MM.1S (cell line): ENCODE measurements around the gene CSF3R.

ENCODE experiments used
- DNase-seq: peaks from one replicate; pipeline ENCODE4 v3.0.0-alpha.2; 2015
- H2AFZ ChIP-seq: fragments of 300-600 bp; sonication (generic); 2 replicates; pipeline ENCODE4 v1.6.0; 2016; ENCODE audit warnings: antibody characterized with exemption, low read length
- H3F3A ChIP-seq: fragments of 300-600 bp; sonication (generic); 2 replicates; pipeline ENCODE4 v1.6.1; 2016; ENCODE audit warnings: mild to moderate bottlenecking, antibody characterized with exemption, low read length, moderate library complexity, mixed read lengths; ENCODE audit not compliant: insufficient read depth
- H3K27ac ChIP-seq: fragments of 300-600 bp; sonication (generic); 2 replicates; pipeline ENCODE4 v1.5.1; 2016; ENCODE audit warnings: mild to moderate bottlenecking, low read length
- H3K27me3 ChIP-seq: fragments of 300-600 bp; sonication (generic); replicated peaks from 2 replicates; pipeline ENCODE4 v1.6.0; 2016; ENCODE audit warnings: low read length; ENCODE audit not compliant: insufficient read depth
- H3K36me3 ChIP-seq: fragments of 300-600 bp; sonication (generic); replicated peaks from 2 replicates; pipeline ENCODE4 v1.6.1; 2016; ENCODE audit warnings: mild to moderate bottlenecking, low read length, mixed read lengths; ENCODE audit not compliant: insufficient read depth
- H3K4me1 ChIP-seq: fragments of 300-600 bp; sonication (generic); 2 replicates; pipeline ENCODE4 v1.6.1; 2016; ENCODE audit warnings: low read length, mixed read lengths
- H3K4me2 ChIP-seq: fragments of 300-600 bp; sonication (generic); 2 replicates; pipeline ENCODE4 v1.6.0; 2016; ENCODE audit warnings: low read depth, low read length
- H3K4me3 ChIP-seq: fragments of 300-600 bp; sonication (generic); 2 replicates; pipeline ENCODE4 v1.5.1; 2016; ENCODE audit warnings: low read length, mixed read lengths
- H3K79me2 ChIP-seq: fragments of 300-600 bp; sonication (generic); 2 replicates; pipeline ENCODE4 v1.6.1; 2016; ENCODE audit warnings: mixed run types, low read length, mixed read lengths
- H3K9ac ChIP-seq: fragments of 300-600 bp; sonication (generic); 2 replicates; pipeline ENCODE4 v1.6.1; 2016; ENCODE audit warnings: low read length, mixed read lengths
- H3K9me2 ChIP-seq: fragments of 300-600 bp; sonication (generic); replicated peaks from 2 replicates; pipeline ENCODE4 v1.6.1; 2016; ENCODE audit warnings: mild to moderate bottlenecking, low read length, mixed read lengths; ENCODE audit not compliant: insufficient read depth
- H3K9me3 ChIP-seq: fragments of 300-600 bp; sonication (generic); replicated peaks from 2 replicates; pipeline ENCODE4 v1.6.1; 2016; ENCODE audit warnings: mild to moderate bottlenecking, low read length, mixed read lengths; ENCODE audit not compliant: insufficient read depth
- H4K20me1 ChIP-seq: fragments of 300-600 bp; sonication (generic); 2 replicates; pipeline ENCODE4 v1.6.1; 2016; ENCODE audit warnings: mild to moderate bottlenecking, low read length, moderate library complexity, mixed read lengths; ENCODE audit not compliant: insufficient read depth
- EZH2 ChIP-seq: fragments of 300-600 bp; sonication (generic); optimal IDR thresholded peaks from 2 replicates; pipeline ENCODE3; 2017; ENCODE audit warnings: low read depth, mild to moderate bottlenecking, antibody characterized with exemption, low read length, mixed read lengths
- EZH2phosphoT487 ChIP-seq: fragments of 300-600 bp; sonication (generic); IDR thresholded peaks from 2 replicates; pipeline ENCODE4 v1.6.1; 2018; ENCODE audit warnings: antibody characterized with exemption, low read length
- TF ChIP-seq, protein P1 (sequence below): fragments of 300-600 bp; sonication (generic); IDR thresholded peaks from 2 replicates; pipeline ENCODE4 v1.5.1; 2016; ENCODE audit warnings: antibody characterized with exemption, low read length, mixed read lengths

CSF3R gene

GRCh38 chr1:36442337-36442736 is 40.4 kb downstream of the CSF3R start:
- H3K9ac ChIP-seq, result no peak overlapping the region
- no peaks in the 10 kb centered on the region for H3F3A ChIP-seq
- H3K4me3 ChIP-seq, result no peak overlapping the region
- H3K27me3 ChIP-seq, result no peaks in the 10 kb centered on the region
- H3K4me2 ChIP-seq, result no peak overlapping the region
- no peak overlapping the region for H3K27ac ChIP-seq
- no peaks in the 10 kb centered on the region for H3K9me2 ChIP-seq
- no peaks in the 10 kb centered on the region for H3K4me1 ChIP-seq
- H2AFZ ChIP-seq, result no peak overlapping the region
- H4K20me1 ChIP-seq, result no peaks in the 10 kb centered on the region
- no peaks in the 10 kb centered on the region for H3K79me2 ChIP-seq
- no peak for DNase-seq
- no peaks in the 10 kb centered on the region for H3K36me3 ChIP-seq
- TF ChIP-seq EZH2, result no peak
- TF ChIP-seq EZH2phosphoT487, result no peak
- TF ChIP-seq, protein P1, sequence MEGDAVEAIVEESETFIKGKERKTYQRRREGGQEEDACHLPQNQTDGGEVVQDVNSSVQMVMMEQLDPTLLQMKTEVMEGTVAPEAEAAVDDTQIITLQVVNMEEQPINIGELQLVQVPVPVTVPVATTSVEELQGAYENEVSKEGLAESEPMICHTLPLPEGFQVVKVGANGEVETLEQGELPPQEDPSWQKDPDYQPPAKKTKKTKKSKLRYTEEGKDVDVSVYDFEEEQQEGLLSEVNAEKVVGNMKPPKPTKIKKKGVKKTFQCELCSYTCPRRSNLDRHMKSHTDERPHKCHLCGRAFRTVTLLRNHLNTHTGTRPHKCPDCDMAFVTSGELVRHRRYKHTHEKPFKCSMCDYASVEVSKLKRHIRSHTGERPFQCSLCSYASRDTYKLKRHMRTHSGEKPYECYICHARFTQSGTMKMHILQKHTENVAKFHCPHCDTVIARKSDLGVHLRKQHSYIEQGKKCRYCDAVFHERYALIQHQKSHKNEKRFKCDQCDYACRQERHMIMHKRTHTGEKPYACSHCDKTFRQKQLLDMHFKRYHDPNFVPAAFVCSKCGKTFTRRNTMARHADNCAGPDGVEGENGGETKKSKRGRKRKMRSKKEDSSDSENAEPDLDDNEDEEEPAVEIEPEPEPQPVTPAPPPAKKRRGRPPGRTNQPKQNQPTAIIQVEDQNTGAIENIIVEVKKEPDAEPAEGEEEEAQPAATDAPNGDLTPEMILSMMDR, result no peak
- H3K9me3 ChIP-seq, result no peaks in the 10 kb centered on the region

DNA sequence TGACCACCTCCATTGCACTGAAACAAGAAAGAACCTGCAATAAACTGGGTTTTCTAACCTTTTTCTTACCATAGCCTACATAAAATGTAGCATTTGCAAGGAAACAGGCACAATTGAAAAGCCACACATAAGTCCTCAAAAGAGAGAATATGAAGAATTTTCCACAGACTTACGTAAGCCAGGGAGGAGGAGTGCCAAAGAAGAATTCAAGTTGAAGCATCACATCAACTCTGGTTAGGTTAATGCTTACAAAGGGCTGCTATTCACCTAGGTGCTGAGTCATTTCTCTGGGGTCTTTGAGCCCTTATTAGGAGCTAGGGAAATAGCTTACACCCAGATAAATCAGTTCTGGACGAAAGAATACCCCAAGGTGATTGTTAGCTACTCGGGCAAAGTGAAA is 42.1 kb downstream of the CSF3R start:
- Histone ChIP-seq H3K27me3 (no peaks in the 10 kb centered on the region), H2AFZ (no peak overlapping the region), H3K4me2 (no peak overlapping the region)

GRCh38 chr1:36440044-36440443 is 42.7 kb downstream of the CSF3R start:
- DNase-seq, result no peak

More for the DNA sequence above, 42.1 kb downstream of the CSF3R start:
- no peaks in the 10 kb centered on the region for H3K36me3 ChIP-seq
- H3K79me2 ChIP-seq, result no peaks in the 10 kb centered on the region
- H4K20me1 ChIP-seq, result no peaks in the 10 kb centered on the region
- H3K4me3 ChIP-seq, result no peak overlapping the region
- no peak for DNase-seq
- TF ChIP-seq EZH2phosphoT487 (no peak), EZH2 (no peak)
- TF ChIP-seq, protein P1, result no peak
- no peak overlapping the region for H3K27ac ChIP-seq
- no peaks in the 10 kb centered on the region for H3F3A ChIP-seq
- no peaks in the 10 kb centered on the region for H3K9me2 ChIP-seq
- no peaks in the 10 kb centered on the region for H3K9me3 ChIP-seq
- H3K4me1 ChIP-seq, result peaks cover 8% of the 10 kb centered on the region
- no peak overlapping the region for H3K9ac ChIP-seq

More at GRCh38 chr1:36440044-36440443, 42.7 kb downstream of the CSF3R start:
- H3K4me2 ChIP-seq, result no peak overlapping the region
- no peak overlapping the region for H3K9ac ChIP-seq
- H3K27ac ChIP-seq, result no peak overlapping the region
- peaks cover 8% of the 10 kb centered on the region for H3K4me1 ChIP-seq
- no peaks in the 10 kb centered on the region for H3K36me3 ChIP-seq
- H3K9me3 ChIP-seq, result no peaks in the 10 kb centered on the region
- no peak overlapping the region for H2AFZ ChIP-seq
- H3K79me2 ChIP-seq, result no peaks in the 10 kb centered on the region
- H3K9me2 ChIP-seq, result no peaks in the 10 kb centered on the region
- no peaks in the 10 kb centered on the region for H4K20me1 ChIP-seq
- no peak overlapping the region for H3K4me3 ChIP-seq
- TF ChIP-seq, protein P1, result no peak
- no peak for TF ChIP-seq EZH2phosphoT487
- TF ChIP-seq EZH2, result no peak
- H3F3A ChIP-seq, result no peaks in the 10 kb centered on the region
- H3K27me3 ChIP-seq, result no peaks in the 10 kb centered on the region
